Gastrocnemius medialis (tissue), 4 donors: Measurements from ENCODE around the gene CASZ1. TPM values are rescaled to one million over a fixed set of nuclear protein-coding genes. Genes with fewer than 3 reads are reported as not detected.

Experiments used
- ATAC-seq, 2 donors: fragments of 150-250 bp; one replicate each; pipeline ENCODE4 v1.9.1; 2016
- DNase-seq, 2 donors: peaks; one replicate each; pipeline ENCODE4 v3.0.0-alpha.2; 2019
- H3K27ac ChIP-seq, 4 donors: fragments of 200-600 bp; sonication (generic); 1 replicate in 1 of 4; 2 replicates in 3 of 4; pipeline ENCODE4 v1.5.1; 2016 to 2018; ENCODE audit warnings: mild to moderate bottlenecking in 2 of 4, moderate library complexity in 1 of 4
- H3K27me3 ChIP-seq, 3 donors: fragments of 200-600 bp; sonication (generic) in 2 of 3; 1 replicate in 1 of 3; 2 replicates in 2 of 3; pipeline versions ENCODE4 v1.5.1 to v1.6.0; 2016 to 2019; ENCODE audit warnings: mild to moderate bottlenecking in 1 of 3, moderate library complexity in 1 of 3
- H3K36me3 ChIP-seq, 2 donors: fragments of 200-600 bp; sonication (generic) in 1 of 2; one replicate each; pipeline ENCODE4 v1.5.1; 2017 to 2018
- H3K4me1 ChIP-seq, 2 donors: fragments of 200-600 bp; sonication (generic) in 1 of 2; one replicate each; pipeline ENCODE4 v1.5.1; 2016 to 2017; ENCODE audit warnings: mild to moderate bottlenecking in 2 of 2
- H3K4me3 ChIP-seq, 4 donors: fragments of 200-600 bp; sonication (generic) in 3 of 4; 1 replicate in 1 of 4; 2 replicates in 3 of 4; pipeline ENCODE4 v1.5.1; 2016 to 2019; ENCODE audit warnings: mild to moderate bottlenecking in 2 of 4
- H3K9me3 ChIP-seq, 3 donors: fragments of 200-600 bp; sonication (generic) in 2 of 3; 1 replicate in 1 of 3; 2 replicates in 2 of 3; pipeline ENCODE4 v1.5.1; 2016 to 2019
- POLR2A ChIP-seq, 2 donors: fragments of 450-650 bp; IDR thresholded peaks; one replicate each; pipeline ENCODE4 v1.6.1; 2017; ENCODE audit warnings: antibody characterized with exemption in 2 of 2, mild to moderate bottlenecking in 2 of 2, moderate library complexity in 2 of 2
- in situ Hi-C, 4 donors: fragments of 200-750 bp; cut with MboI; loops; one replicate each; pipeline versions ENCODE4 v1.15.0 to v1.8.0; 2017; ENCODE audit warnings: low sequenced_read_pairs in 4 of 4
- intact Hi-C: fragments of 100-400 bp; cut with DNase I; formaldehyde crosslinking; loops from one replicate; pipeline ENCODE4 v1.15.1; 2023; ENCODE audit warnings: low total_unique reads
- total RNA-seq, 4 donors: library from RNA; depleted of rRNA; stranded (reverse); fragments of >200 nt; gene quantifications; one replicate each; pipeline versions ENCODE4 v1.1.0 to v1.2.3, GENCODE V29; 2016
- TF ChIP-seq, protein P1 (sequence below), 5 experiments: fragments of 450-650 bp in 3 of 5; fragments of 200-600 bp in 2 of 5; sonication (generic) in 2 of 5; IDR thresholded peaks in 4 of 5; conservative IDR thresholded peaks in 1 of 5; 1 replicate in 4 of 5; 2 replicates in 1 of 5; pipeline ENCODE4 v1.5.1; 2016 to 2019; ENCODE audit warnings: antibody characterized with exemption in 5 of 5, mild to moderate bottlenecking in 3 of 5, moderate library complexity in 3 of 5

CASZ1 gene
- total RNA-seq, 4 donors from 2014 or later: 19.1 to 121 (median 80.6) TPM

DNA sequence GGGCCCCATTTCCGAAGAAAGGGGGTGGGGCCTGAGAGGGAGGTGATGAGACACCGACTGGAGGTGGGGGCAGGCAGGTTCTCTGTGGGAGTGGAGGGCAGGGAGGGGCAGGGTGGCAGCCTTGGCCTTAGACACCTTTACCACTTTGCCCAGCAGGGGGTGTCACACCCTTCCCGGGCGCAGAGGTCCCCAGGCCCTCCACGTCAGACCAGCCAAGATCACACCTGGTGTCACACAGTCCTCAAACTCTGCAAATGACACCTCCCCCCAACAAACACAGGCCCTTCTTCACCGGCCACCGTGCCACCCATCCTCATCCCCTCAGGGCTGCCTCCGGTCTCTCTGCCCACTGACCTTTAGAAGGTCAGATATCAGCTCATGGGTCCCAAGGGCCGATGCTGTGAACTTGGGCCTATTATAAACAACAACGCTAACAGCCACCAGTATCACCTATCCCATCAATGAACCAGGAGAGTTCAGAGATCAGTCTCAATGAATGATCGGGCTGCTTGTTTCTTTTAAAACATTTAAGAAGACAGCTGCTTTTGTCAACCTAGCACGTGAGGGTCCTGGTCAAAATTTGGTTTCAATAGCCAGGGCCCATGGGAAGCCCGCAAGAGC, 103.9 kb downstream of the CASZ1 start:
- no peaks in the 10 kb centered on the region for H3K27me3 ChIP-seq
- in situ Hi-C loops: loop anchor here in 2 of 4 donors (25.0 kb wide), 1 partner anchor 95 kb away; the partner anchor contains the start of gene CASZ1 (in 2 of the 2)
- TF ChIP-seq POLR2A (IDR thresholded peaks at IDR 0.05): no peak
- TF ChIP-seq, protein P1, sequence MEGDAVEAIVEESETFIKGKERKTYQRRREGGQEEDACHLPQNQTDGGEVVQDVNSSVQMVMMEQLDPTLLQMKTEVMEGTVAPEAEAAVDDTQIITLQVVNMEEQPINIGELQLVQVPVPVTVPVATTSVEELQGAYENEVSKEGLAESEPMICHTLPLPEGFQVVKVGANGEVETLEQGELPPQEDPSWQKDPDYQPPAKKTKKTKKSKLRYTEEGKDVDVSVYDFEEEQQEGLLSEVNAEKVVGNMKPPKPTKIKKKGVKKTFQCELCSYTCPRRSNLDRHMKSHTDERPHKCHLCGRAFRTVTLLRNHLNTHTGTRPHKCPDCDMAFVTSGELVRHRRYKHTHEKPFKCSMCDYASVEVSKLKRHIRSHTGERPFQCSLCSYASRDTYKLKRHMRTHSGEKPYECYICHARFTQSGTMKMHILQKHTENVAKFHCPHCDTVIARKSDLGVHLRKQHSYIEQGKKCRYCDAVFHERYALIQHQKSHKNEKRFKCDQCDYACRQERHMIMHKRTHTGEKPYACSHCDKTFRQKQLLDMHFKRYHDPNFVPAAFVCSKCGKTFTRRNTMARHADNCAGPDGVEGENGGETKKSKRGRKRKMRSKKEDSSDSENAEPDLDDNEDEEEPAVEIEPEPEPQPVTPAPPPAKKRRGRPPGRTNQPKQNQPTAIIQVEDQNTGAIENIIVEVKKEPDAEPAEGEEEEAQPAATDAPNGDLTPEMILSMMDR (IDR thresholded peaks at IDR 0.05 in 4 of 5, conservative IDR thresholded peaks at IDR 0.05 in 1 of 5): peak in 4 of 5 experiments; percentile 31 to 61 (median 42)
- ATAC-seq (no peak), DNase-seq (peak in 1 of 2 donors; percentile 57)
- no peaks in the 10 kb centered on the region for H3K9me3 ChIP-seq
- peak overlapping the region; percentile 30 to 69 (median 52) for H3K27ac ChIP-seq
- peaks cover 66 to 75% of the 10 kb centered on the region in 2 donors for H3K4me1 ChIP-seq
- H3K4me3 ChIP-seq: no peak overlapping the region
- H3K36me3 ChIP-seq: no peaks in the 10 kb centered on the region
- intact Hi-C loops: loop anchor here (1.0 to 5.0 kb wide), 3 partner anchors 96 to 170 kb away; no protein-coding TSS in a partner anchor

DNA sequence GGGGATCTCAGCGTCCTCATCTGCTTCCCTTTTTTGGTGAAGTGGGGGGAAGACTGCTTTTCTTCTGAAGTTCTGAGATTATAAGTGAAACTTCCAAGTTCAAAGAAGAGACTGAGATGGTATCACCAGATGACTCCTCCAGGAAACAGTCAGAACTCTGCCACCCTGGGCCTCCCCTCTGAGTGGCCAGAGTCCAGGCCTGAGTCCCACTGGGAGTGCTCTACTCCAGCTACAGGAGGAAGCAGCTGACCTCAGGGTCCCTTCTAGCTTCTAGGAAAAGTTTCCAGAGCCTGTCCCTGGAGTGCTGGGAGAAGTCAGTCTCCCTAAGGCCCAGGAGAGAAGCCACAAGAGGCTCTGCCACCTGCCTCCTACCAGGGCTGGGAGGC, 104.7 kb downstream of the CASZ1 start:
- ATAC-seq: no peak

DNA sequence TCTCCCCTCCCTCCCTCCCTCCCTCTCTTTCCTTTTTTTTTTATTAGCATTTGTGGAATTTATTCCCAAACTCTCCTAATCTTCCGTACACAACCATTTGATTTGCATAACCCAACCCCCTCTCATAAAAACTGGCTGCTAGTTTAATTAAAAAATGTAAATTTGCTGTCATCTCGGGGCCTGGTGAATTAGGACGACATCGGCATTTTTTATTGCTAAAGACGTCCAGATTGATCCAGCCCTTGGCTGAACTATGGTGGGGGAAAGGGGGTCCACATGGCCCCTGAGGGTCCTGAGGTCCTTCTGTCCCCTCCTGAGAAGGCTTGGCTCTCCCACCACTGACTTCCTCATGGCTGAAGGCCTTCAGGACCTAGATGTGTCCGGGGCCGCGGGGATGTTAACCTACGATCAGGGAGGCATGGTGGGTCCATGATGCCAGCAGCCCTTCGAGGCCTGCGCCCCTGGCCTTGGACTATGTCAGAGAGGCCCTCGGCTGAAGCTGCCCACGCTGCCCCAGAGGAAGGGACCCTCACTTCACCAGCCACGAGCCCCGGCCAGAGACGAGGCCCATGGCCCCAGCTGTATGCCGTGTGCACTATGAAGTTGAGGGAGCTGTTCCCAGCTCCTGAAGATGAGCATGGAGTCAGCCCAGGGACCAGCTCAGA, 105.2 kb downstream of the CASZ1 start:
- DNase-seq: no peak
- no peaks in the 10 kb centered on the region for H3K9me3 ChIP-seq
- H3K36me3 ChIP-seq: no peaks in the 10 kb centered on the region
- no peak for ATAC-seq
- TF ChIP-seq, protein P1 (IDR thresholded peaks at IDR 0.05 in 4 of 5, conservative IDR thresholded peaks at IDR 0.05 in 1 of 5): no peak
- TF ChIP-seq POLR2A (IDR thresholded peaks at IDR 0.05): no peak
- peaks cover 73 to 80% of the 10 kb centered on the region in 2 donors for H3K4me1 ChIP-seq
- H3K27ac ChIP-seq: peak overlapping the region in 3 of 4 donors; percentile 30 to 69 (median 57)
- H3K27me3 ChIP-seq: no peaks in the 10 kb centered on the region
- intact Hi-C loops: loop anchor here (5.0 kb wide), 1 partner anchor 171 kb away; no protein-coding TSS in a partner anchor
- in situ Hi-C loops: loop anchor here in 2 of 4 donors (25.0 kb wide), 1 partner anchor 96 kb away; the partner anchor contains the start of gene CASZ1 (in 2 of the 2)
- H3K4me3 ChIP-seq: no peak overlapping the region

More for the DNA sequence above, 104.7 kb downstream of the CASZ1 start:
- H3K9me3 ChIP-seq: no peaks in the 10 kb centered on the region
- peaks cover 73 to 80% of the 10 kb centered on the region in 2 donors for H3K4me1 ChIP-seq
- H3K4me3 ChIP-seq: no peak overlapping the region
- no peak for DNase-seq
- H3K27ac ChIP-seq: peak overlapping the region; percentile 30 to 69 (median 52)
- intact Hi-C loops (loop anchor here (1.0 to 5.0 kb wide), 3 partner anchors 97 to 171 kb away; no protein-coding TSS in a partner anchor), in situ Hi-C loops (loop anchor here in 2 of 4 donors (25.0 kb wide), 1 partner anchor 96 kb away; the partner anchor contains the start of gene CASZ1 (in 2 of the 2))
- no peaks in the 10 kb centered on the region for H3K27me3 ChIP-seq
- H3K36me3 ChIP-seq: no peaks in the 10 kb centered on the region
- TF ChIP-seq POLR2A (IDR thresholded peaks at IDR 0.05): no peak
- TF ChIP-seq, protein P1 (IDR thresholded peaks at IDR 0.05 in 4 of 5, conservative IDR thresholded peaks at IDR 0.05 in 1 of 5): no peak

DNA sequence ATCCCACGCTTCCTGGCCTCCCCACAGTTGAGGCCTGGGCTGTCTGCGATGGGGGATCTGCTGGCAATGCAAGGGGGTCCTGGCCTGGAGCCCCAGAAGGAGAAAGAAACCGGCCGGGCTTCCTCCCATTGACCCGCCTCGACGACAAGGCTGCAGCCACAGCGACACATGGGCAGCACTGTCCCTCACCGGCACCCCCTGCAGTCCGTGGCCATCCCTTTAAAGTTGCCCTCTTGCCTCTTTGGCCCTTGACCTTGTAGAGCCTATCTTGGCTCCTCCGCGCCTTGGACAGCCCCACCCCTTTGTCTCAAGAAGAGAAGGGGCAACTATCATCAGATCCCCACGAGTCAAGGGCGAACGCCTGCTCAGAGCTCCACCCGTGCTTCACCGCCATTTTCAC, 106.0 kb downstream of the CASZ1 start:
- Histone ChIP-seq H3K4me3 (no peak overlapping the region), H3K9me3 (no peaks in the 10 kb centered on the region), H3K27ac (peak overlapping the region; percentile 13 to 81 (median 28)), H3K36me3 (no peaks in the 10 kb centered on the region), H3K27me3 (no peaks in the 10 kb centered on the region), H3K4me1 (peaks cover 75 to 81% of the 10 kb centered on the region in 2 donors)
- no peak for TF ChIP-seq POLR2A (IDR thresholded peaks at IDR 0.05)
- TF ChIP-seq, protein P1 (IDR thresholded peaks at IDR 0.05 in 4 of 5, conservative IDR thresholded peaks at IDR 0.05 in 1 of 5): peak in 1 of 5 experiments; percentile 10
- DNase-seq (no peak), ATAC-seq (no peak)
- intact Hi-C loops: loop anchor here (5.0 kb wide), 1 partner anchor 172 kb away; no protein-coding TSS in a partner anchor
- in situ Hi-C loops: loop anchor here in 2 of 4 donors (25.0 kb wide), 1 partner anchor 97 kb away; the partner anchor contains the start of gene CASZ1 (in 2 of the 2)
